Epithelial cell of prostate (primary cell): ENCODE results near the gene WDR7.

Experiments used
- DNase-seq: peaks from one replicate; pipeline ENCODE4 v3.0.0-alpha.2; 2011; ENCODE audit warnings: low read depth, low spot score
- H3K27ac ChIP-seq: fragments of 450-650 bp; 2 replicates; pipeline ENCODE4 v1.5.1; 2017; ENCODE audit warnings: mild to moderate bottlenecking

WDR7 gene

DNA sequence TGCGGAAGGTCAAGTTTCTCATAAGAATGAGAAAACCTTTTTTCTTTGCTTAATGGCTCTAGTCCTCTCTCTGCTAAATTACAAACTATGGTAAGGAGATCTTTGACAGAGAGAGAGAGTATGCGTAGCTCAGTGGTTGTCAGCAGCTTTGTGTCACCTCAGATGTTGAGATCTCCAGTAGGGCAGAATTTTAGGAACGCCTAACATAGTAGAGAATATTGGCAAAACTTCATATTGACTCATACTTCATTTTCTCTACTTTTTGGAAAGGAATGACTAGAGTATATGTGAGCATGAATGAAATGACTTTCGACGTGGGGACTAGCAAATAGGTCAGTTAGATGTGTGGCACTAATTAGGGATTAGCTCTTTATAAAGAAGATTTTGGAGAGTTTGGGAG, 64.0 kb downstream of the WDR7 start:
- no peak for DNase-seq
- H3K27ac ChIP-seq = no peak overlapping the region

GRCh38 chr18:56716692-56717146, 65.6 kb downstream of the WDR7 start:
- DNase-seq = no peak
- no peak overlapping the region for H3K27ac ChIP-seq

DNA sequence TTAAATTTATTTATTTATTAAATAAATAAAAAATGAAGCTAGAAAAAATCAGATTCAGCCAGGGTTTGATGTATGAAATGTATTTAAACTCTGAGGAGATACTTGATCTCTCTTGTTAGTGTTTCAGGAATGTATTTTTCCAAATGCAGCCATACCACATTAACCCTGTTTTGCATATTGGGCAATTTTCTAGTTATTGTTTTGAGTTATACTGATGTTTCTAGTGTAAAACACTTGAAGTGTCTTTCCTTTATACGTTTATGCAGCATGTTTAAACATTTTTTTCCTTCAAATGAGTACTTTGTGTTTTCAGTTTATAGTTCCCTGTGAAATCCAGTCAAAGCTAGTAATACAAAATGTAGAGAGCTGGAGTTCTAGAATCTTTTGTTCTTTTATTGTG, 69.9 kb downstream of the WDR7 start:
- no peak for DNase-seq
- H3K27ac ChIP-seq = no peak overlapping the region

DNA sequence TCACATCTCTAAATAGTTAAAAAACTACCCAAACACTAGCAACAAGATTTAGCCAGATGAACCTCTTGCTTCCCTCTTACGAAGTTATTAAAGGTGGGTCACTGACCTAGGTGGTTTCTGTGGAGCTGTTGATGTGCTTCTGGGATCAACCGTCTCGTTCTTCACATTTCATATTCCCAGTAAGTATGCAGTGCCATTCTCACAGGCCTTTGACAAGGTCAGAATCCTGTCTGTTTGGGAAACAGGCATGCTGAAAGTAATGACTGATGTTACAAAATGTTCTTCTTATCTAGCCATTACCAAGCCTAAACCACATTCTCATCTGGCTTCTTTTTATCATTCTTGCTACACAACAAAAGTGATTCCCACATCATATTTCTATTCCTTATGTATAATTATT, 70.3 kb downstream of the WDR7 start:
- no peak overlapping the region for H3K27ac ChIP-seq
- DNase-seq = no peak

DNA sequence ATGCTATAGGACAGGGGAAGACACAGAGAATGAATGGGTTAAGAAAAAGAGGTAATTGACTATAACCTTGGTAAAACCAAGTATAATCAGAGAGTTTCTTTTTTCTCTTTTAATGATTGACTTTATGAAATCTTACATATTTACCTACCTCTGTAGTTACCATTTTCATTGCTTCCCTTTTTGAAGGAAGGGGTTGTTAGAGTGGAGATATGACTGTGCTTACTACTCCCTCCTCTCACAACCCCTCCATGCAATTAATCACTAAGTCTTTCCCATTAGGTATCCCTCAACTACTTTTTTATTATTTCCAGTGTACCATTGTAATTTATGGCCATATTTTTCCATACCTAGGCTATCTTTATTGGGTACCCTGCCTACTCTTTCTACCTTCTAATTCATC, 71.4 kb downstream of the WDR7 start:
- DNase-seq = no peak
- no peak overlapping the region for H3K27ac ChIP-seq

DNA sequence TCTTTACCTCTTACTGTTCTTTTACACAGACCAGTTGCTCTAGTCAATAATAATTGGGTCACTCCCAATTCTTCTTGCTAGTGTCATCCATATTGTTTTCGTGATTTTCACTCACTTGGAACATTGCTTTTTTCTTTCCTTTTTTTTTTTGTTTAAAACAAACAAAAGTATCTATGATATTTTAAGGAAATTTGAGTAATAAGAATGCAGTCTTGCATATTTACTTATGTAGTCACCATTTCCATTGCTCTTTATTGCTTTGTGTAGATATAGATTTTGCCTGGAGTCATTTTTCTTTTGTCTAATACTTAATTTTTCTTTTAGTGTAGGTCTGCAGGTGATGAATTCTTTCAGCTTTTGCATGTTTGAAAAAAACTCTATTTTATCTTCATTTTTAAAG, 71.9 kb downstream of the WDR7 start:
- no peak overlapping the region for H3K27ac ChIP-seq
- no peak for DNase-seq

DNA sequence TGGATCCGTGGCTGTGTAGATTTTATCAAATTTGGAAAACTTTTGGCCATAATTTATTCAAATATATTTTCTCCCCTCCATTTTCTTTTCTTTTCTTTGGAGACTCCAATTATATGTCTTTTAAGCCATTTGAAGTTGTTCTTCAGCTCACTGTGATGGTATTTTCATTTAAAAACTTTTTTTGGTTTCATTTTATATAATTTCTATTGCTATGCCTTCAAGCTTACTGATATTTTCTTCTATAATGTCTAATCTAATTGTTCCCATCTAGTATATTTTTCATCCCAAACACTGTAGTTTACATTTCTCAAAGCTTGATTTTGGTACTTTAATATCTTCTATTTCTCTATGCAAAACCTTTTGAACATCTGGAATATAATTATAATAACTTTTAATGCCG, 72.5 kb downstream of the WDR7 start:
- no peak overlapping the region for H3K27ac ChIP-seq
- DNase-seq = no peak

DNA sequence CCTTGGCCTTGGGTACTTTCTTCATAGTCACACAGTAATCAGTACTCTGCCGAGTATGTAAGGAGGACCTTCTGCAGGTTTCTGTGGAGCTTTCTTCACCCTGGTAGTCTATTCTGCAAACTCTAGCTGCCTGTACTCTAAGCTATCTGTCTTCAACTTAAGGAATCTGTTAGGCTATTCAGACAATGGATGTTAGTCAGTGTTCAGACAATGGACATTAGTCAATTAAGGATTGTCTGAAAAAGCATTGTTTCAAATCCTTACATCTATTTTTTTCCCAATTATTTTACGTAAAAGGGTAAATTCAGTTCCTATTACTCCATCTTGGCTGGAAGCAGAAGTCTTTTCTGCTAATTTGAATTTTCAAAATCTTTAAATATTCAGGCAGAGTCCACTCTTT, 75.7 kb downstream of the WDR7 start:
- H3K27ac ChIP-seq = no peak overlapping the region
- no peak for DNase-seq

DNA sequence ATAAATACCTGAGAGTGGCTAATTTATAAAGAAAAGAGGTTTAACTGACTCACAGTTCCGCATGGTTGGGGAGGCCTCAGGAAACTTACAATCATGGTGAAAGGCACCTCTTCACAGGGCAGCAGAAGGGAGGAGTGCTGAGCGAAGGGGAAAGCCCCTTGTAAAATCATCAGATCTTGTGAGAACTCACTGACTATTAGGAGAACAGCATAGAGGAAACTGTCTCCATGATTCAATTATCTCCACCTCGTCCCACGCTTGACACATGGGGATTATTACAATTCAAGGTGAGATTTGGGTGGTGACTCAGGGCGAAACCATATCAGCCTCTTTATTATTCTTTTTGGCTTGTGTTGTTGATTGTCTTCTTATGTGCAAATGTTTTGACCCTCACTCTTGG, 76.2 kb downstream of the WDR7 start:
- no peak for DNase-seq

GRCh38 chr18:56728741-56729140, 77.6 kb downstream of the WDR7 start:
- H3K27ac ChIP-seq = no peak overlapping the region
- DNase-seq = no peak

More for the DNA sequence above, 76.2 kb downstream of the WDR7 start:
- H3K27ac ChIP-seq = no peak overlapping the region

DNA sequence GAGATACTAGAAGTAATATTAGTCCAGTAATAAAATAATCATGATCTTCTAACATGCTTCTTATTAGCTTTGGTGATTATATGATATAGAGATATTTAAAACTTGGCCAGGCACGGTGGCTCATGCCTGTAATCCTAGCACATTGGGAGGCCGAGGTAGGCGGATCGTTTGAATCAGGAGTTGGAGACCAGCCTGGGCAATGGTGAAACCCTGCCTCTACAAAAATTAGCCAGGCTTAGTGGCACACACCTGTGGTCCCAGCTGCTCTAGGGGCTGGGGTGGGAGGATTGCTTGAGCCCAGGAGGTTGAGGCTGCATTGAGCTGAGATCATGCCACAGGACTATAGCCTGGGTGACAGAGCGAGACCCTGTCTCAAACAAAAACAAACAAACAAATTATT, 87.0 kb downstream of the WDR7 start:
- no peak overlapping the region for H3K27ac ChIP-seq
- no peak for DNase-seq

DNA sequence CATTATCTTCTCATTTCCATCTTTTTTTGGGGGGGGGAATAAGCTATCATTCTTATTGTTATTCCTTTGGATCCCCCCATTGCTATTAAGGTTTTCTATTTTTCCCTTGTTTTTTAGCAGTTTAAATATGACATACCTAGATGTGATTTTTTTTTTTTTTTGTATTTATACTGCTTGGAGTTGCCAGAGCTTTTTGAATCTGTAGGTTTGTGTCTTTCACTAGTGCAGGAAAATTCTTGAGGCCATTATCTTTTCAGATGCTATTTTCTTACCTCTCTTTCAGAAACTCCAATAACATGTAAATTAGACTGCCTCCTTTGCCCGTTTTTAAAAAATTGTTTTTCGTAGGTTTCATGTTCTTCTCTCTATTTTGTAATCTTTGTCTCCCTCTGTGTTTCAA, 88.6 kb downstream of the WDR7 start:
- DNase-seq = no peak
- no peak overlapping the region for H3K27ac ChIP-seq

GRCh38 chr18:56740645-56741044, 89.5 kb downstream of the WDR7 start:
- DNase-seq = no peak

GRCh38 chr18:56741685-56742084, 90.5 kb downstream of the WDR7 start:
- no peak overlapping the region for H3K27ac ChIP-seq
- DNase-seq = no peak

More at GRCh38 chr18:56740645-56741044, 89.5 kb downstream of the WDR7 start:
- H3K27ac ChIP-seq = no peak overlapping the region

GRCh38 chr18:56743115-56743514, 92.0 kb downstream of the WDR7 start:
- no peak overlapping the region for H3K27ac ChIP-seq
- DNase-seq = no peak

DNA sequence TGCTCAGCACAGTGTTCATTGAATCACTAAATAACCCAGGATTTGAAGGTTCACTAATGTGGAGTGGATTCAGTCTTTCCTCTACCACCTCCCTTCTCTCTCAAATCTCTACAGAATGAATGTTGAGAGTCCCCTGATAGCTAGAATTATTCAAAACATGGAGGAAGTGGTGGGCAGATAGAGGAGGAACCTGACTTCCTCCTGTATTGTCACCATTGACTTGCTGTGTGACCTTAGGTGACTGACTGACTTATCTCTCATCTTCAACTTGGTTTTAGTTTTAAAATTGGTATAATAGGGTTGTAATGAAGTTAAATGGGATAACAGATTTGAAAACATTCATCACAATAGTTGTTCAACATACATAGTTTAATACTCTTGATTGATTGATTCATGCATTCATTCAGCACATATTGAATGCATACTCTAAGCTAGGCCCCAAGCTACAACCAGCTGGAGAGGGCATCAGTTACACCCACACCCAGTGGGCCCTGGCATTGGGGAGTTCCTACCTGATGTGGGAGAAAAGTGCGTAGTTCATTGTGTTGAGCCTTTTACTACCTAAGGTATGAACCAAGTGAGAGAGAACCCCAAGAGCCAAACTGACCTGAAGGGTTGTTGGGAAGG, 96.0 kb downstream of the WDR7 start:
- no peak for DNase-seq
- H3K27ac ChIP-seq = no peak overlapping the region

GRCh38 chr18:56747857-56748256, 96.7 kb downstream of the WDR7 start:
- no peak for DNase-seq
- H3K27ac ChIP-seq = no peak overlapping the region

GRCh38 chr18:56748698-56749268, 97.6 kb downstream of the WDR7 start:
- DNase-seq = no peak
- no peak overlapping the region for H3K27ac ChIP-seq

GRCh38 chr18:56756966-56757365, 105.8 kb downstream of the WDR7 start:
- no peak overlapping the region for H3K27ac ChIP-seq
- DNase-seq = no peak

DNA sequence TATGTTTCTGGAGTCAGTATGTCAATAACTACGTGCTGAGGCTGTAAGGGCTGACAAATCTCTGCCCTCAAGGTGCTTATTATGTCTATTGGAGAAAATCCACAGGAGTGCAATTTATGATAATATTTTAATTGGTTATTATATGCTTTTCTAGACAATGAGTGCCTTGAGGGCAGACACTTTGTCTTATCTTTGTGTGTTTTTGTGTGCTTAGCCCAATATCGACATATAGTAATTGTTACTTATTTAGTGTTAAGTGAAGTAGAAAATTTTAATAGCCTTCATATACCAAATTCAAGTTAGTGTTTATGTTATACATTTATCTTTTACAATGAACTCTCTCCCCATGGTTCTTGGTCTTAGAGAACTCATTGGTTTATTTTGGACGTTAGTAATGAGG, 118.9 kb downstream of the WDR7 start:
- no peak for DNase-seq

GRCh38 chr18:56770873-56771272, 119.7 kb downstream of the WDR7 start:
- H3K27ac ChIP-seq = no peak overlapping the region
- DNase-seq = no peak

More for the DNA sequence above, 118.9 kb downstream of the WDR7 start:
- H3K27ac ChIP-seq = no peak overlapping the region

- no peak for DNase-seq
Observed at GRCh38 chr18:56775701-56776100, 124.5 kb downstream of the WDR7 start.

More at GRCh38 chr18:56775701-56776100, 124.5 kb downstream of the WDR7 start:
- H3K27ac ChIP-seq = no peak overlapping the region
